Gastroesophageal sphincter (tissue), 3 donors: ENCODE measurements around the gene ANKRD24.

Experiments used
- CTCF ChIP-seq, 4 experiments: fragments of 200-600 bp in 2 of 4; fragments of 450-650 bp in 2 of 4; sonication (generic) in 1 of 4; IDR thresholded peaks; one replicate each; pipeline ENCODE4 v1.5.1; 2017 to 2019; ENCODE audit warnings: antibody characterized with exemption in 4 of 4, mild to moderate bottlenecking in 2 of 4, moderate library complexity in 2 of 4
- POLR2A ChIP-seq, 2 donors: fragments of 450-650 bp; IDR thresholded peaks; one replicate each; pipeline ENCODE4 v1.6.1; 2017; ENCODE audit warnings: antibody characterized with exemption in 2 of 2, mild to moderate bottlenecking in 2 of 2, moderate library complexity in 1 of 2

- TF ChIP-seq CTCF (IDR thresholded peaks at IDR 0.05) = no peak
- TF ChIP-seq POLR2A (IDR thresholded peaks at IDR 0.05) = no peak
These were observed 83.9 kb downstream of the ANKRD24 start for GRCh38 chr19:4266253-4267000.
